ENCODE measurements around the gene SLIT3.

The SLIT3 gene

GRCh38 chr5:168844016-168844921 is 456.7 kb downstream of the SLIT3 start:
- Histone ChIP-seq H3K27ac (ENCODE audit: low read length) (no peak overlapping the region), H3K4me3 (ENCODE audit: low read depth in 1 of 2, low read length in 2 of 2) (no peak overlapping the region), H3K4me1 (ENCODE audit: insufficient read depth, low read length) (peaks cover 14% of the 10 kb centered on the region), H3K27me3 (ENCODE audit: insufficient read depth, low read length, poor library complexity) (no peaks in the 10 kb centered on the region), H3K9ac (ENCODE audit: low read depth, low read length) (no peak overlapping the region), H2AFZ (ENCODE audit: low read depth, low read length) (no peak overlapping the region), H3K4me2 (ENCODE audit: insufficient read depth, low read length) (no peak overlapping the region), H3K79me2 (ENCODE audit: insufficient read depth, low read length) (no peaks in the 10 kb centered on the region), H4K20me1 (ENCODE audit: insufficient read depth, low read length) (no peaks in the 10 kb centered on the region), H3K36me3 (ENCODE audit: insufficient read depth, low read length) (no peaks in the 10 kb centered on the region), H3K9me3 (ENCODE audit: insufficient read depth, low read length, severe bottlenecking) (no peaks in the 10 kb centered on the region)
- TF ChIP-seq EZH2 (IDR thresholded peaks at IDR 0.05; ENCODE audit: borderline replicate concordance, low read depth, low read length, severe bottlenecking) (no peak), CTCF (IDR thresholded peaks at IDR 0.05; ENCODE audit: borderline replicate concordance, extremely low read depth, low read length, poor library complexity, severe bottlenecking) (no peak)
- DNase-seq (no peak), ATAC-seq (ENCODE audit: insufficient read depth, low read depth) (no peak)

- no peaks in the 10 kb centered on the region for H3K36me3 ChIP-seq (ENCODE audit: insufficient read depth, low read length)
- no peak overlapping the region for H3K4me2 ChIP-seq (ENCODE audit: insufficient read depth, low read length)
- H4K20me1 ChIP-seq (ENCODE audit: insufficient read depth, low read length): no peaks in the 10 kb centered on the region
- no peaks in the 10 kb centered on the region for H3K27me3 ChIP-seq (ENCODE audit: insufficient read depth, low read length, poor library complexity)
- ATAC-seq (ENCODE audit: insufficient read depth, low read depth): no peak
- H3K27ac ChIP-seq (ENCODE audit: low read length): no peak overlapping the region
- no peak overlapping the region for H3K4me3 ChIP-seq (ENCODE audit: low read depth in 1 of 2, low read length in 2 of 2)
- no peak overlapping the region for H2AFZ ChIP-seq (ENCODE audit: low read depth, low read length)
- no peak for DNase-seq
- no peak for TF ChIP-seq CTCF (IDR thresholded peaks at IDR 0.05; ENCODE audit: borderline replicate concordance, extremely low read depth, low read length, poor library complexity, severe bottlenecking)
- no peak for TF ChIP-seq EZH2 (IDR thresholded peaks at IDR 0.05; ENCODE audit: borderline replicate concordance, low read depth, low read length, severe bottlenecking)
- H3K9ac ChIP-seq (ENCODE audit: low read depth, low read length): no peak overlapping the region
- no peaks in the 10 kb centered on the region for H3K9me3 ChIP-seq (ENCODE audit: insufficient read depth, low read length, severe bottlenecking)
- H3K79me2 ChIP-seq (ENCODE audit: insufficient read depth, low read length): no peaks in the 10 kb centered on the region
- peaks cover 6% of the 10 kb centered on the region; the same call in 1 of the 2 replicates for H3K4me1 ChIP-seq (ENCODE audit: insufficient read depth, low read length)
Measured at GRCh38 chr5:168843277-168844015, 457.5 kb downstream of the SLIT3 start.

- Histone ChIP-seq H3K36me3 (ENCODE audit: insufficient read depth, low read length) (no peaks in the 10 kb centered on the region), H3K4me2 (ENCODE audit: insufficient read depth, low read length) (no peak overlapping the region), H4K20me1 (ENCODE audit: insufficient read depth, low read length) (no peaks in the 10 kb centered on the region), H3K9me3 (ENCODE audit: insufficient read depth, low read length, severe bottlenecking) (no peaks in the 10 kb centered on the region), H3K27me3 (ENCODE audit: insufficient read depth, low read length, poor library complexity) (no peaks in the 10 kb centered on the region), H3K4me1 (ENCODE audit: insufficient read depth, low read length) (no peaks in the 10 kb centered on the region), H3K27ac (ENCODE audit: low read length) (no peak overlapping the region), H3K79me2 (ENCODE audit: insufficient read depth, low read length) (no peaks in the 10 kb centered on the region), H3K9ac (ENCODE audit: low read depth, low read length) (no peak overlapping the region), H3K4me3 (ENCODE audit: low read depth in 1 of 2, low read length in 2 of 2) (no peak overlapping the region), H2AFZ (ENCODE audit: low read depth, low read length) (no peak overlapping the region)
- no peak for DNase-seq
- no peak for ATAC-seq (ENCODE audit: insufficient read depth, low read depth)
- TF ChIP-seq CTCF (IDR thresholded peaks at IDR 0.05; ENCODE audit: borderline replicate concordance, extremely low read depth, low read length, poor library complexity, severe bottlenecking): no peak
- no peak for TF ChIP-seq EZH2 (IDR thresholded peaks at IDR 0.05; ENCODE audit: borderline replicate concordance, low read depth, low read length, severe bottlenecking)
Measured at GRCh38 chr5:168842571-168843205, 458.3 kb downstream of the SLIT3 start.

All from DND-41 (cell line).